ENCODE data around the gene BCAT1.

The BCAT1 gene

GRCh38 chr12:24767016-24767415 is 181.9 kb downstream of the BCAT1 start:
- DNase-seq (ENCODE audit: low read depth in 2 of 2): no peak

GRCh38 chr12:24764712-24765111 is 184.2 kb downstream of the BCAT1 start:
- no peak for DNase-seq (ENCODE audit: low read depth in 2 of 2)

GRCh38 chr12:24760606-24761378 is 188.1 kb downstream of the BCAT1 start:
- no peak for DNase-seq (ENCODE audit: low read depth in 2 of 2)

- no peak for DNase-seq (ENCODE audit: low read depth in 2 of 2)
Observed at GRCh38 chr12:24760162-24760561, 188.7 kb downstream of the BCAT1 start.
